Measurements from ENCODE around the gene APLF.

GRCh38 chr2:68559692-68560091 is 92.3 kb downstream of the APLF start:
- no peak for TF ChIP-seq CTCF (IDR thresholded peaks at IDR 0.05)
- no peak for TF ChIP-seq POLR2A (IDR thresholded peaks at IDR 0.05)
- TF ChIP-seq EP300 (IDR thresholded peaks at IDR 0.05), result no peak

All from tibial nerve (tissue), 4 donors.